Cerebellar cortex (tissue), 1 donor: Measurements from ENCODE around the gene PSMD5.

Experiments used
- DNase-seq: peaks from one replicate; pipeline ENCODE4 v3.0.0-alpha.2; 2015; ENCODE audit warnings: low spot score

The PSMD5 gene

GRCh38 chr9:120854596-120855327, 12.0 kb upstream of the PSMD5 start:
- DNase-seq = no peak

- no peak for DNase-seq
Observed at GRCh38 chr9:120853198-120853597, 10.5 kb upstream of the PSMD5 start.

- DNase-seq = no peak
Observed at GRCh38 chr9:120852240-120853010, 9.7 kb upstream of the PSMD5 start.

GRCh38 chr9:120851449-120851848, 8.7 kb upstream of the PSMD5 start:
- DNase-seq = no peak

GRCh38 chr9:120850315-120850714, 7.6 kb upstream of the PSMD5 start:
- no peak for DNase-seq

GRCh38 chr9:120846906-120847305, 4.2 kb upstream of the PSMD5 start:
- no peak for DNase-seq

GRCh38 chr9:120846251-120846889, 3.6 kb upstream of the PSMD5 start:
- no peak for DNase-seq

GRCh38 chr9:120845255-120845654, 2.5 kb upstream of the PSMD5 start:
- no peak for DNase-seq

- peak; percentile 43 for DNase-seq
Observed at GRCh38 chr9:120841930-120842684, 615 bp downstream of the PSMD5 start.

GRCh38 chr9:120839146-120839545, 3.6 kb downstream of the PSMD5 start:
- DNase-seq = no peak

- DNase-seq = no peak
Observed at GRCh38 chr9:120837921-120838320, 4.8 kb downstream of the PSMD5 start.

- DNase-seq = no peak
Observed at GRCh38 chr9:120833325-120833724, 9.4 kb downstream of the PSMD5 start.

- no peak for DNase-seq
Observed at GRCh38 chr9:120832807-120833206, 9.9 kb downstream of the PSMD5 start.

- DNase-seq = no peak
Observed at GRCh38 chr9:120830865-120831264, 11.9 kb downstream of the PSMD5 start.

GRCh38 chr9:120830151-120830550, 12.6 kb downstream of the PSMD5 start:
- DNase-seq = no peak

- no peak for DNase-seq
Observed at GRCh38 chr9:120829650-120830049, 13.1 kb downstream of the PSMD5 start.

GRCh38 chr9:120820095-120820494, 22.6 kb downstream of the PSMD5 start:
- no peak for DNase-seq

- no peak for DNase-seq
Observed at GRCh38 chr9:120818595-120818994, 24.1 kb downstream of the PSMD5 start.

GRCh38 chr9:120815075-120815474, 27.6 kb downstream of the PSMD5 start:
- no peak for DNase-seq

- DNase-seq = no peak
Observed at GRCh38 chr9:120808931-120809330, 33.8 kb downstream of the PSMD5 start.

- DNase-seq = no peak
Observed at GRCh38 chr9:120807607-120808379, 34.9 kb downstream of the PSMD5 start.
